Naive thymus-derived CD4-positive, alpha-beta T cell (primary cell): ENCODE measurements around the gene TOMM7. TPM values are rescaled to one million over a fixed set of nuclear protein-coding genes. Genes with fewer than 3 reads are reported as not detected.
"Not testable (repeated sequence)": the region's sequence is repeated elsewhere in the genome, so short reads cannot be mapped to it uniquely, and the experiment has no call there.

Experiments used
- ATAC-seq: fragments of 150-1000 bp; cut with Tn5 transposase; 2 replicates; pipeline ENCODE4 v1.10.0; 2021; ENCODE audit warnings: mild to moderate bottlenecking, moderate library complexity
- CTCF ChIA-PET: fragments of 350-600 bp; sonication (Branson Sonifier 250); formaldehyde crosslinking; loops from one replicate; lab custom pipeline; 2021; ENCODE audit warnings: antibody characterized with exemption; lab: Charles Lee
- POLR2A ChIA-PET: fragments of 350-600 bp; sonication (Branson Sonifier 250); formaldehyde crosslinking; loops from one replicate; lab custom pipeline; 2021; ENCODE audit warnings: antibody characterized with exemption, inconsistent platforms; lab: Charles Lee
- DNase-seq, 9 donors: peaks; one replicate each; pipeline versions ENCODE4 v3.0.0 to v3.0.0-alpha.2; 2020 to 2022; ENCODE audit warnings: mixed read lengths in 1 of 9
- H3K27ac ChIP-seq: one replicate; pipeline ENCODE4 v1.7.0; 2013; ENCODE audit warnings: mild to moderate bottlenecking, low read depth, low read length, moderate library complexity
- H3K27me3 ChIP-seq, 2 donors: one replicate each; pipeline ENCODE4 v1.7.0; 2013; ENCODE audit warnings: low read length in 2 of 2, mild to moderate bottlenecking in 2 of 2, moderate library complexity in 2 of 2; ENCODE audit not compliant: control insufficient read depth in 2 of 2, insufficient read depth in 2 of 2
- H3K36me3 ChIP-seq, 3 experiments: 1 replicate in 2 of 3; 2 replicates in 1 of 3; pipeline ENCODE4 v1.7.0; 2013; ENCODE audit warnings: low read length in 3 of 3, mild to moderate bottlenecking in 3 of 3, moderate library complexity in 1 of 3; ENCODE audit not compliant: insufficient read depth in 3 of 3, control insufficient read depth in 2 of 3
- H3K4me1 ChIP-seq, 2 donors: one replicate each; pipeline ENCODE4 v1.7.0; 2013; ENCODE audit warnings: low read length in 2 of 2, mild to moderate bottlenecking in 2 of 2, moderate library complexity in 1 of 2; ENCODE audit not compliant: control insufficient read depth in 2 of 2, insufficient read depth in 2 of 2
- H3K4me3 ChIP-seq: 2 replicates; pipeline ENCODE4 v1.7.0; 2013; ENCODE audit warnings: mild to moderate bottlenecking, low read length
- H3K9me3 ChIP-seq, 3 experiments: 1 replicate in 2 of 3; 2 replicates in 1 of 3; pipeline ENCODE4 v1.7.0; 2013; ENCODE audit warnings: low read length in 3 of 3; ENCODE audit not compliant: control insufficient read depth in 2 of 3
- H3K27ac Mint-ChIP-seq, 9 donors: one replicate each; pipeline ENCODE4 v1.8.0; 2020 to 2022; ENCODE audit warnings: mixed read lengths in 9 of 9, mild to moderate bottlenecking in 8 of 9, moderate library complexity in 5 of 9, inconsistent platforms in 2 of 9
- H3K27me3 Mint-ChIP-seq, 5 donors: one replicate each; pipeline ENCODE4 v1.8.0; 2021 to 2022; ENCODE audit warnings: mixed read lengths in 5 of 5, mild to moderate bottlenecking in 1 of 5
- H3K36me3 Mint-ChIP-seq, 5 donors: one replicate each; pipeline ENCODE4 v1.8.0; 2020 to 2022; ENCODE audit warnings: mixed read lengths in 5 of 5, mild to moderate bottlenecking in 3 of 5, inconsistent platforms in 1 of 5
- H3K4me1 Mint-ChIP-seq, 7 donors: one replicate each; pipeline ENCODE4 v1.8.0; 2020 to 2022; ENCODE audit warnings: mixed read lengths in 7 of 7, mild to moderate bottlenecking in 3 of 7, inconsistent platforms in 1 of 7
- H3K4me3 Mint-ChIP-seq, 10 donors: one replicate each; pipeline ENCODE4 v1.8.0; 2020 to 2022; ENCODE audit warnings: mild to moderate bottlenecking in 10 of 10, mixed read lengths in 10 of 10, moderate library complexity in 6 of 10, inconsistent platforms in 2 of 10
- H3K9me3 Mint-ChIP-seq, 11 donors: one replicate each; pipeline ENCODE4 v1.8.0; 2020 to 2022; ENCODE audit warnings: mixed read lengths in 11 of 11, mild to moderate bottlenecking in 4 of 11, inconsistent platforms in 1 of 11, moderate library complexity in 1 of 11
- intact Hi-C, 2 donors: fragments of 100-400 bp; cut with micrococcal nuclease; formaldehyde crosslinking; loops; one replicate each; pipeline ENCODE4 v1.15.1; 2023
- polyA plus RNA-seq, 2 donors: library from polyadenylated mRNA; unstranded; fragments of 300-500 nt; fragmentation: Illumina TruSeq; gene quantifications; one replicate each; pipeline ENCODE4 v1.2.3, GENCODE V29; 2021
- total RNA-seq, 6 experiments: library from RNA in 5 of 6; stranded (reverse) in 5 of 6; gene quantifications; 1 replicate in 5 of 6; 2 replicates in 1 of 6; pipeline ENCODE4 v1.2.3 and lab custom pipeline; 2021 to 2026

Gene TOMM7
- total and polyA plus RNA-seq, 7 experiments from 2014 or later: 302 to 737 (median 498) TPM

DNA sequence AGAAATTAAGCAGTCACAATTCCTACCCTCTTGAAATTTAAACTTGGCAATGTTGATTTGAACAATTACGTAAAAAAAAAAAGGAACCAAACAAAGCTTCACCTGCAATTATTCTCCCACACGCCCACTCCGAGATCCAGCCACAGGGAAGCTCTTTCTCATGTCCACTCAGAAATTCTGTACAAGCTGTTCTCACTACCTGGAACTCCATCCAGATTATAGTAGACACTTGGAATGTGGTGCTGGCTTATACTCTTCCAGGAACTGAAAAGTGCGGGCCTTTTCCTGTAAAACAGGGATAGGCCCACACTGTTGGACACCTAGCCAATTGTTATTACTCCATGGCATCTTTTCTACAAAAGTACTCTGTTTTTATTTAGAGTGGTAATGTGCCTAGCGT lies 20.3 kb upstream of the TOMM7 start:
- ATAC-seq: no peak
- POLR2A ChIA-PET: interaction anchor here (1.2 kb wide), 1 partner anchor 20 kb away, joined by 3 read pairs; the partner anchor contains the start of gene TOMM7
- no peak overlapping the region for H3K4me3 ChIP-seq

DNA sequence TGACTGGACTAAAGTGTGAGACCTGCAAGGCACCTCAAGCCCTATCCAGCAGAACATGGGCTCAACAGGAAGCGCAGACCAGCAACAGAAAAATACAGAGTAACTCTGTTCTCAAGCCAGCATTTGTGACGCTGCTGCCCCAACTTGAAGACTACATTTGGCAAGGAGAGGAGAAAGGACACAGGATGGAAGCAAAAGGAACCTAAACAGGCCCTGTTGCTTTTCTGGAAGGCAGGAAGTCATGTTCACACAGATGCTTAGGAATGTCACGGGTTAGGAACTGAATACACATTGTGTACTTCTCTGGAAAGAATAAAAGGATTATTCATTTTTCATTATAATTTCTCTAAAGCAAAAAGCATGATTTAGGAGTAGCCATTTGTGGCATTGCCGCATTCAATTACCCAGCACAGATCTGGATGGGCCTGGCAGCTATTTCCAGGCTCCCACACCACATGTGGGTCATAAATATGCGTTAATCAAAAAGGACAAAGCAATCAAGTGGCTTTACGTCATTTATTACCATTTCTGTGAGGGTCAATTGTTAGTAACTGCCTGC lies 19.8 kb upstream of the TOMM7 start:
- no peaks in the 10 kb centered on the region for H3K9me3 Mint-ChIP-seq
- peaks cover 0 to 13% (median 5%) of the 10 kb centered on the region in 5 donors for H3K27me3 Mint-ChIP-seq
- H3K27ac Mint-ChIP-seq: no peak overlapping the region
- Histone ChIP-seq H3K27ac (no peak overlapping the region), H3K9me3 (no peaks in the 10 kb centered on the region), H3K27me3 (no peaks in the 10 kb centered on the region), H3K36me3 (no peaks in the 10 kb centered on the region), H3K4me3 (no peak overlapping the region), H3K4me1 (no peaks in the 10 kb centered on the region)
- H3K4me3 Mint-ChIP-seq: no peak overlapping the region
- ATAC-seq (no peak), DNase-seq (no peak)
- CTCF ChIA-PET: no interaction called here
- intact Hi-C loops: no loop called here
- no peaks in the 10 kb centered on the region for H3K36me3 Mint-ChIP-seq
- POLR2A ChIA-PET: interaction anchor here (1.2 kb wide), 1 partner anchor 20 kb away, joined by 3 read pairs; the partner anchor contains the start of gene TOMM7
- peaks cover 0 to 3% (median 0%) of the 10 kb centered on the region in 7 donors for H3K4me1 Mint-ChIP-seq

More for the DNA sequence above, 20.3 kb upstream of the TOMM7 start:
- no peak overlapping the region for H3K4me3 Mint-ChIP-seq
- H3K36me3 ChIP-seq: no peaks in the 10 kb centered on the region
- H3K27me3 ChIP-seq: no peaks in the 10 kb centered on the region
- no peaks in the 10 kb centered on the region for H3K4me1 ChIP-seq
- H3K4me1 Mint-ChIP-seq: peaks cover 0 to 3% (median 0%) of the 10 kb centered on the region in 7 donors
- H3K36me3 Mint-ChIP-seq: no peaks in the 10 kb centered on the region
- no peak for DNase-seq
- no peaks in the 10 kb centered on the region for H3K9me3 ChIP-seq
- no peak overlapping the region for H3K27ac ChIP-seq
- intact Hi-C loops: no loop called here
- H3K9me3 Mint-ChIP-seq: no peaks in the 10 kb centered on the region
- H3K27ac Mint-ChIP-seq: no peak overlapping the region
- peaks cover 0 to 11% (median 3%) of the 10 kb centered on the region in 5 donors for H3K27me3 Mint-ChIP-seq
- CTCF ChIA-PET: no interaction called here

DNA sequence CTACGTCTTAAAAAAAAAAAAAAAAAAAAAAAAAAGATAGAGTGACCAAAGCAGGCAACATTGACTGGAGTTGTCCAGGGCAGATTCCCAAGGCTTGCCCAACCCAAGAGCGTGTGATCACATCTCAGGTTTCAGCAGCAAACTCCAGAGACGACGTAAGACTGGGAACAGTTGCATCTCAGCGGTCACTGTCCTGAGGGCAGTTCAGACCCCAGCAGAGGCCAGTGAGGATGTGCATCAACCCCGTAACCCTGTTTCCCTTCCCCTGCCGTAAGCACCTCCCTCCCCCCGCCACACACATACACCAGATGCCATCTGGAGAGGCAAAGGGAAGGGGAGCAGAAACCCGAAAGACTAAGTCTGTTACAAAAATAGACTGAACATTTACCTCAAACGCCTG lies 19.3 kb upstream of the TOMM7 start:
- Histone ChIP-seq H3K27ac (no peak overlapping the region), H3K4me1 (no peaks in the 10 kb centered on the region), H3K9me3 (no peaks in the 10 kb centered on the region), H3K27me3 (no peaks in the 10 kb centered on the region), H3K4me3 (no peak overlapping the region), H3K36me3 (no peaks in the 10 kb centered on the region)
- ChIA-PET POLR2A (no interaction called here), CTCF (no interaction called here)
- Mint-ChIP-seq H3K4me1 (peaks cover 0 to 3% (median 0%) of the 10 kb centered on the region in 7 donors), H3K4me3 (no peak overlapping the region), H3K9me3 (no peaks in the 10 kb centered on the region), H3K27ac (no peak overlapping the region), H3K36me3 (no peaks in the 10 kb centered on the region), H3K27me3 (peaks cover 0 to 18% (median 5%) of the 10 kb centered on the region in 5 donors)
- intact Hi-C loops: no loop called here
- DNase-seq: no peak
- ATAC-seq: no peak

DNA sequence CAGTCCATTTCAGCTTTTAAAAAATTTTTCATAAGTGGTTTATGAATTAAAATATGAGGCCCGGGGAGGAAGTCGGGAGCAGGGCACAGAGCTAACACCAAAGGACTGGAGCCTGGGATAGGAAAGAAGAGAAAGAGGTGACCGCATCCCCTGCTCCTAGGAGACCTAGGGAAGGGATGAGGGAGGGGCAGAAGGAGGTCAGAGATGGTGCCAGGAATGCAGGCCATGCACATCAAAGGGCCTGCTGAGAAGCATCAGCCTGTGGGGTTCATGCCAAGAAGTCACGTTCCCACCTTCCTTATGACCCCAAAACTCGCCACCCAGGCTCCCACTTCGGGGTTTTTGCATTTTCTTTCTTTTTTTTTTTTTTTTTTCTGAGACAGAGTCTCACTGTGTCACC lies 14.7 kb upstream of the TOMM7 start:
- ChIA-PET CTCF (interaction anchor here (0.7 kb wide), 1 partner anchor 16 kb away, joined by 3 read pairs; no protein-coding TSS in a partner anchor), POLR2A (no interaction called here)
- intact Hi-C loops: no loop called here
- H3K4me3 Mint-ChIP-seq: no peak overlapping the region
- peaks cover 0 to 3% (median 0%) of the 10 kb centered on the region in 7 donors for H3K4me1 Mint-ChIP-seq
- Histone ChIP-seq H3K27me3 (no peaks in the 10 kb centered on the region), H3K36me3 (no peaks in the 10 kb centered on the region), H3K4me3 (no peak overlapping the region), H3K27ac (no peak overlapping the region), H3K4me1 (no peaks in the 10 kb centered on the region), H3K9me3 (no peaks in the 10 kb centered on the region)
- no peaks in the 10 kb centered on the region for H3K36me3 Mint-ChIP-seq
- DNase-seq: no peak
- peaks cover 0 to 31% (median 5%) of the 10 kb centered on the region in 5 donors for H3K27me3 Mint-ChIP-seq
- no peak for ATAC-seq
- no peaks in the 10 kb centered on the region for H3K9me3 Mint-ChIP-seq
- H3K27ac Mint-ChIP-seq: no peak overlapping the region

DNA sequence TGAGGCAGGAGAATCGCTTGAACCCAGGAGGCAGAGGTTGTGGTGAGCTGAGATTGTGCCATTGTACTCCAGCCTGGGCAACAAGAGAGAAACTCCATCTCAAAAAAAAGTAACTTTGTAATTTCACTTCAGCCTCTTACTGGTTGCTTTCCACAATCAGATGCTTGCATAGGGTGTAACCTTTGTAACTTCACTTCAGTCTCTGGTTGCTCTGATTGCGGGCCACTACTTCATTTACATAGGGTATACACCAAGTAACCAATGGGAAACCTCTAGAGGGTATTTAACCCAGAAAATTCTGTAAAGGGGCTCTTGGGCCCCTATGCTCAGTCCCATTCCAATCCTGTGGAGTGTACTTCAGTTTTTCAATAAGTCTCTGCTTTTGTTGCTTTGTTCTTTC lies 13.9 kb upstream of the TOMM7 start:
- H3K27ac ChIP-seq, H3K4me1 Mint-ChIP-seq, ATAC-seq, H3K27ac Mint-ChIP-seq, H3K27me3 ChIP-seq, H3K9me3 ChIP-seq, H3K36me3 Mint-ChIP-seq, POLR2A ChIA-PET, H3K9me3 Mint-ChIP-seq, CTCF ChIA-PET, H3K4me3 ChIP-seq, H3K4me3 Mint-ChIP-seq, H3K4me1 ChIP-seq, DNase-seq, intact Hi-C loops, H3K36me3 ChIP-seq: not testable (repeated sequence)
- H3K27me3 Mint-ChIP-seq: peaks cover 0 to 33% (median 5%) of the 10 kb centered on the region in 5 donors

DNA sequence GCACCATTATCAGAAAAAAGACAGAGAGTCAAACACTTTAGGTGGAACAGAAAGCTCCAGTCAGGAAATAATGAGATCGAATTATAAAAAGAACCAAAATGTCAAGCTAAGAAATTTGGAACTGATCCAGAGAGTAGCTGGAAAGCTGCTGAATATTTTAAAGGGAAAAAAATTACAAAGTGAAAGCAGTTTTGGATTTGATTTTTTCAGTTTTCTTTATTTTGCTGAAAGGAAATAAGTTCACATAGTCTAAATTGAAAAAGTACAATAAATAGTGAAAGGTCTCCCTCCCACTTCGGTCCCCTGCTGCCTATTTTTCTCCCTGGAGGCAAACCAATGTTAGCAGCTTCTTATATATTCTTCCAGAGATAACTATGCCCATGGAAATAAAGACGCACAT lies 11.3 kb upstream of the TOMM7 start:
- no peaks in the 10 kb centered on the region for H3K9me3 Mint-ChIP-seq
- ATAC-seq (no peak), DNase-seq (no peak)
- intact Hi-C loops: no loop called here
- Histone ChIP-seq H3K4me3 (no peak overlapping the region), H3K36me3 (no peaks in the 10 kb centered on the region), H3K9me3 (no peaks in the 10 kb centered on the region), H3K27ac (no peak overlapping the region), H3K4me1 (no peaks in the 10 kb centered on the region), H3K27me3 (no peaks in the 10 kb centered on the region)
- H3K27ac Mint-ChIP-seq: no peak overlapping the region
- CTCF ChIA-PET: no interaction called here
- H3K4me3 Mint-ChIP-seq: no peak overlapping the region
- POLR2A ChIA-PET: interaction anchor here (0.5 to 1.6 kb wide), 2 partner anchors 10 to 40 kb away, joined by 3 to 4 read pairs; no protein-coding TSS in a partner anchor
- H3K4me1 Mint-ChIP-seq: peaks cover 0 to 2% (median 0%) of the 10 kb centered on the region in 7 donors
- H3K36me3 Mint-ChIP-seq: peaks cover 0 to 4% (median 0%) of the 10 kb centered on the region in 5 donors
- H3K27me3 Mint-ChIP-seq: peaks cover 0 to 25% (median 8%) of the 10 kb centered on the region in 5 donors
